ENCODE data around the gene GALM.
"Not testable (repeated sequence)": the region's sequence is repeated elsewhere in the genome, so short reads cannot be mapped to it uniquely, and the experiment has no call there.

Gene GALM

DNA sequence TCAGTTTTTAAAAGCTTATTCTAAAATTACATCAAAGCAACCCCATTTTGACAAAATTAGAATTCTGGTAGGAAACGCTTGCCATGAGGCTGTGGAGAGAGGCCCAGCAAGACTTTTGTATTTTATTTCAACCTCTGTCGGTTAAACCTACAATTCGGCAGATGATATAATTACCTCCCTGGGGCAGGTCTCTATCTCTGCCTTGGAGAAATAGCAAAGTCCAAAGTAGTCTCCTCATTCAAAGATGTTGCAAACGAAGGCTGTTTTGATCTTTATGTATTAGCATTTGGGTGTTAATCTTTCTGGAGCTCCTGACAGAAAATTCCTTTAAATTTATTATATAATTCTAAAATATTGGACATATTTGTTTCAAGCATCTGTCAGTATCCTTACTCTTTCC lies 35.6 kb downstream of the GALM start:
- no peak overlapping the region for H3K9ac ChIP-seq
- no peak overlapping the region for H3K27ac ChIP-seq
- H3K27me3 ChIP-seq (ENCODE audit: insufficient read depth, low read depth), result no peaks in the 10 kb centered on the region
- TF ChIP-seq, protein P1, sequence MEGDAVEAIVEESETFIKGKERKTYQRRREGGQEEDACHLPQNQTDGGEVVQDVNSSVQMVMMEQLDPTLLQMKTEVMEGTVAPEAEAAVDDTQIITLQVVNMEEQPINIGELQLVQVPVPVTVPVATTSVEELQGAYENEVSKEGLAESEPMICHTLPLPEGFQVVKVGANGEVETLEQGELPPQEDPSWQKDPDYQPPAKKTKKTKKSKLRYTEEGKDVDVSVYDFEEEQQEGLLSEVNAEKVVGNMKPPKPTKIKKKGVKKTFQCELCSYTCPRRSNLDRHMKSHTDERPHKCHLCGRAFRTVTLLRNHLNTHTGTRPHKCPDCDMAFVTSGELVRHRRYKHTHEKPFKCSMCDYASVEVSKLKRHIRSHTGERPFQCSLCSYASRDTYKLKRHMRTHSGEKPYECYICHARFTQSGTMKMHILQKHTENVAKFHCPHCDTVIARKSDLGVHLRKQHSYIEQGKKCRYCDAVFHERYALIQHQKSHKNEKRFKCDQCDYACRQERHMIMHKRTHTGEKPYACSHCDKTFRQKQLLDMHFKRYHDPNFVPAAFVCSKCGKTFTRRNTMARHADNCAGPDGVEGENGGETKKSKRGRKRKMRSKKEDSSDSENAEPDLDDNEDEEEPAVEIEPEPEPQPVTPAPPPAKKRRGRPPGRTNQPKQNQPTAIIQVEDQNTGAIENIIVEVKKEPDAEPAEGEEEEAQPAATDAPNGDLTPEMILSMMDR (conservative IDR thresholded peaks at IDR 0.05; ENCODE audit: low read depth, low read length), result no peak
- no peak overlapping the region for H3K4me2 ChIP-seq
- peaks cover 4% of the 10 kb centered on the region for H3K4me1 ChIP-seq (ENCODE audit: low read depth, poor library complexity, severe bottlenecking)
- no peaks in the 10 kb centered on the region for H3K36me3 ChIP-seq (ENCODE audit: insufficient read depth)
- H3K79me2 ChIP-seq (ENCODE audit: insufficient read depth, low read depth), result peaks cover 6% of the 10 kb centered on the region; the same call in 1 of the 2 replicates
- no peak overlapping the region for H2AFZ ChIP-seq (ENCODE audit: low read depth)
- H4K20me1 ChIP-seq (ENCODE audit: insufficient read depth), result no peaks in the 10 kb centered on the region
- no peak overlapping the region for H3K4me3 ChIP-seq (IDR thresholded peaks at IDR 0.05; ENCODE audit: insufficient read depth, low read depth, low read length)

DNA sequence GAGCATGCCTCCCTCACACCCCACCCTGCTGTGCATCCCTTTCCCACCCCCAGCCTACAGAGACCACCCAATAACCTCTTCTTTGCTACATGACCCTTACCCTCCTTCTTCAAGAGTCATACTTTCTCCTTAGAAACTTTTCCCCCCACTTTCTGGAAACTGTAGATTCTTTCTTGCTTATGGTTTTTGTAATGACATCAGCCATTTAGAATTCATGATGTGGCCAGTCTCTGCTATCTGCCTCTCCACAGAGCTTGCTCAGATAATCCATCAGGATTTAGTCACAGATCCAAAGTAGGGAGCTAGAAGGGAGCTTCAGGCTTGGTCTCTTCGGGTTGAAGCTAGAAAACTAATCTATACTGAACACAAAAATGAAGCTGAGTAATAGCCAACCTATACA lies 36.5 kb downstream of the GALM start:
- no peak overlapping the region for H3K4me3 ChIP-seq (IDR thresholded peaks at IDR 0.05; ENCODE audit: insufficient read depth, low read depth, low read length)
- H3K4me1 ChIP-seq (ENCODE audit: low read depth, poor library complexity, severe bottlenecking), result peaks cover 4% of the 10 kb centered on the region
- no peaks in the 10 kb centered on the region for H3K36me3 ChIP-seq (ENCODE audit: insufficient read depth)
- H3K27ac ChIP-seq, result no peak overlapping the region
- H3K79me2 ChIP-seq (ENCODE audit: insufficient read depth, low read depth), result peaks cover 6% of the 10 kb centered on the region; the same call in 1 of the 2 replicates
- no peaks in the 10 kb centered on the region for H4K20me1 ChIP-seq (ENCODE audit: insufficient read depth)
- TF ChIP-seq, protein P1 (conservative IDR thresholded peaks at IDR 0.05; ENCODE audit: low read depth, low read length), result no peak
- H2AFZ ChIP-seq (ENCODE audit: low read depth), result no peak overlapping the region
- H3K4me2 ChIP-seq, result no peak overlapping the region
- no peak overlapping the region for H3K9ac ChIP-seq
- no peaks in the 10 kb centered on the region for H3K27me3 ChIP-seq (ENCODE audit: insufficient read depth, low read depth)

DNA sequence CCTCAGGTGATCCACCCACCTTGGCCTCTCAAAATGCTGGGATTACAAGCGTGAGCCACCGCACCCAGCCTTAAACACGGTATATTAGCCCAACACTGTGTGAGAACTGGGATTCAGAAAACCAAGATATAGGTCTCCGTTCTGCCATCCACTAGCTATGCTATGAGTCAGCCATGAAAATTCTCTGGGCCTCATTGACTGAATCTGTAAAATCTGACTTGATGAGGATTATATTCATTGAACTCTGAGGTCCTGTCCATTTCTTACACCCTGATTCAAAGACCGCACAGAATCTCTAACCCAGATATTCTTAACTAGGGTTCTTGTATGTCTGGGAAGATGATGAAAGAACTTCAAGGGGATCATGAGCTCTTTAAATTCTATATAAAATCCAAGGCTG lies 37.4 kb downstream of the GALM start:
- H4K20me1 ChIP-seq (ENCODE audit: insufficient read depth); H3K36me3 ChIP-seq (ENCODE audit: insufficient read depth); H2AFZ ChIP-seq (ENCODE audit: low read depth); H3K4me1 ChIP-seq (ENCODE audit: low read depth, poor library complexity, severe bottlenecking); H3K4me2 ChIP-seq; H3K27me3 ChIP-seq (ENCODE audit: insufficient read depth, low read depth); H3K27ac ChIP-seq; H3K79me2 ChIP-seq (ENCODE audit: insufficient read depth, low read depth); H3K4me3 ChIP-seq (IDR thresholded peaks at IDR 0.05; ENCODE audit: insufficient read depth, low read depth, low read length); H3K9ac ChIP-seq: not testable (repeated sequence)

- Histone ChIP-seq H4K20me1 (ENCODE audit: insufficient read depth) (no peaks in the 10 kb centered on the region), H2AFZ (ENCODE audit: low read depth) (no peak overlapping the region), H3K36me3 (ENCODE audit: insufficient read depth) (no peaks in the 10 kb centered on the region), H3K27ac (no peak overlapping the region), H3K27me3 (ENCODE audit: insufficient read depth, low read depth) (no peaks in the 10 kb centered on the region), H3K4me3 (IDR thresholded peaks at IDR 0.05; ENCODE audit: insufficient read depth, low read depth, low read length) (no peak overlapping the region), H3K9ac (no peak overlapping the region), H3K79me2 (ENCODE audit: insufficient read depth, low read depth) (no peaks in the 10 kb centered on the region; the same call in 1 of the 2 replicates), H3K4me1 (ENCODE audit: low read depth, poor library complexity, severe bottlenecking) (peaks cover 10% of the 10 kb centered on the region), H3K4me2 (no peak overlapping the region)
- TF ChIP-seq, protein P1 (conservative IDR thresholded peaks at IDR 0.05; ENCODE audit: low read depth, low read length), result no peak
Measured at GRCh38 chr2:38704664-38705063, 38.8 kb downstream of the GALM start.

DNA sequence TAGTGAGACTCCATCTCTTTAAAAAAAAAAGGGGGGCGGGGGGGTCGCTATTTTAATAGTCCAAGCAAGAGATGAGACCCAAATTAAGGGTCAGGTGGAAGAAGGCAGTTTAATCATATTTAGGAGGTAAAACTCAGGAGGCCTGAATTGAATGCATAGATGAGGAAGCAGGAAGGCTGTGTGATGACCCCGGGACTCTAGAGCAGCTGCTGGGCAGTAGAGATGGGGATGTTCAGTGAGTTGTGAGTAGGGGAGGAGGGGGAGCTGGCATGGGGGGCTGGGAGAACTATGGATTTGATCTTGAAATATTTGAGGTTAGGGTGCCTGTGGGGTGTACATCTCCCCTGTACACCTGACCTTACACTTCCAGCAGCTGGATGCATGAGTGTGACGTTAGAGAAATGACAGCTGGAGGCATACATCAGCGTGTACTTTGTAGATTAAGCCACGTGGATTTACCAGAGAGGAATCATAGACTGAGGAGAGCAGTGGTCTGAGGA lies 41.0 kb downstream of the GALM start:
- no peak overlapping the region for H2AFZ ChIP-seq (ENCODE audit: low read depth)
- no peaks in the 10 kb centered on the region for H3K27me3 ChIP-seq (ENCODE audit: insufficient read depth, low read depth)
- no peaks in the 10 kb centered on the region for H3K36me3 ChIP-seq (ENCODE audit: insufficient read depth)
- no peaks in the 10 kb centered on the region for H4K20me1 ChIP-seq (ENCODE audit: insufficient read depth)
- H3K4me1 ChIP-seq (ENCODE audit: low read depth, poor library complexity, severe bottlenecking), result peaks cover 13% of the 10 kb centered on the region
- H3K4me2 ChIP-seq, result no peak overlapping the region
- H3K79me2 ChIP-seq (ENCODE audit: insufficient read depth, low read depth), result no peaks in the 10 kb centered on the region; the same call in 1 of the 2 replicates
- TF ChIP-seq, protein P1 (conservative IDR thresholded peaks at IDR 0.05; ENCODE audit: low read depth, low read length), result no peak
- H3K27ac ChIP-seq, result no peak overlapping the region
- no peak overlapping the region for H3K9ac ChIP-seq
- H3K4me3 ChIP-seq (IDR thresholded peaks at IDR 0.05; ENCODE audit: insufficient read depth, low read depth, low read length), result no peak overlapping the region

- H4K20me1 ChIP-seq (ENCODE audit: insufficient read depth); H3K4me3 ChIP-seq (IDR thresholded peaks at IDR 0.05; ENCODE audit: insufficient read depth, low read depth, low read length); H3K79me2 ChIP-seq (ENCODE audit: insufficient read depth, low read depth); H3K27ac ChIP-seq; H3K9ac ChIP-seq; H2AFZ ChIP-seq (ENCODE audit: low read depth); H3K27me3 ChIP-seq (ENCODE audit: insufficient read depth, low read depth); H3K36me3 ChIP-seq (ENCODE audit: insufficient read depth): not testable (repeated sequence)
- Histone ChIP-seq H3K4me2 (0 out of 2 replicates have a peak overlapping the region, but pooled peaks have one; percentile 23), H3K4me1 (ENCODE audit: low read depth, poor library complexity, severe bottlenecking) (peaks cover 11% of the 10 kb centered on the region)
Measured at GRCh38 chr2:38708491-38708890, 42.6 kb downstream of the GALM start.
